ENCODE results near the gene SPEM2.

The SPEM2 gene

DNA sequence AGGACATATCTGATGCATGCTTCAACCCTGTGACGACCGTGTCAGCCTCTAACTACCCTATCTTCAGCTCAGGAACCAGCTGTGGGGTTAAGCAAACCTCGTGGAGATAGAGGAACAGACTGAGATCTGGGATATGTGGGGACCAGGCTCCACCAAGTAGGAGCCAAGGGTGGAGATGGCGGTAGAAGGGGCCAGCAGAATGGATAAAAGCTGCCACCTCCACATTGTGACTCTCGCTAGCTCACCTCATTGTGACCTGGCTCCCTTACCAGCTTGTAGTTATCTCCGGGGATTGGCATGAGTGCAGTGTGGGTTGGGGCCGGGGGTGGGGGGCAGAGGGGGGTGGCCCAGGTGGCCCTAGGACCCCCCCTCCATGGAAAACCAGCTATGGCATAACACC is at the start of gene SPEM2:
Gene SPEM2, plus strand, starts transcription at position 301 of the 400 bp plus-strand sequence. Its CDS starts 73 bp downstream, at position 374.
- DNase-seq (ENCODE audit: low read depth), result no peak
- H3K4me3 ChIP-seq (ENCODE audit: low read depth, low read length), result no peak within 1 kb of the TSS

DNA sequence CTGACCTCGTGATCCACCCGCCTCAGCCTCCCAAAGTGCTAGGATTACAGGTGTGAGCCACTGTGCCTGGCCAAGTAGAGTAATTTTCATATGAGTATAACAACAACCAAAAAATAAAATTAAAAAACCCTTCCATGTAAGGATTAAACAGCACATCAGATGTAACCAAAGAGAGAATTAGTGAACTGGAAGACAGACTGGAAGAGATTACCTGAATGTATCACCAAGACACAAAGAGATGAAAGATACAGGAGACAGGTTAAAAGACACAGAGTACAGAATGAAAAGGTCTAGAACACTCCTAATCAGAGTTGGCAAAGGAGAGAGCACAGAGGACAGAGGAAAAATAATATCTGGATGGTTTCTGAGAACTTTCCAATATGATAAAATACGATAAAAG is 46.3 kb upstream of the SPEM2 start:
- no peak for DNase-seq (ENCODE audit: low read depth)
- H3K4me3 ChIP-seq (ENCODE audit: low read depth, low read length), result no peak overlapping the region

DNA sequence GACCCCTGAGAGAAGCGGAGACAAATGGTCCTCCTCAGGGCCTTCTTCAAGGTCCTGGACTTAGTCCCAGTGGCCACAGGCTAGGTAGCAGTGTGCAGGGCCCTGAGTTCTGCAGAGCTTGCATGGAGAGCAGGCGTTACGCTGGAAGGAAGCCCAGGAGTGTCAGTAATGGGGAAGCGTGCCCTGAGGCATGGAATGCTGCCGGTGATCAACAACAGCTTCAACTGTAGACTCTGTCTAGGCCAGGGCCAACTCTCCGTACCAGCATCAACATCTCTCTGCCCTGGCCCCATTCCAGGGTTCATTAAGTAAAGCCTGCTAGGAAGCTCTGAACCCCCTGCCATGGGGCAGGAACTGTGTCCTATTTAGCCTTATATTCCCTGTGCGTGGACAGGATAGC is 45.1 kb upstream of the SPEM2 start:
- DNase-seq (ENCODE audit: low read depth), result no peak
- H3K4me3 ChIP-seq (ENCODE audit: low read depth, low read length), result no peak overlapping the region

DNA sequence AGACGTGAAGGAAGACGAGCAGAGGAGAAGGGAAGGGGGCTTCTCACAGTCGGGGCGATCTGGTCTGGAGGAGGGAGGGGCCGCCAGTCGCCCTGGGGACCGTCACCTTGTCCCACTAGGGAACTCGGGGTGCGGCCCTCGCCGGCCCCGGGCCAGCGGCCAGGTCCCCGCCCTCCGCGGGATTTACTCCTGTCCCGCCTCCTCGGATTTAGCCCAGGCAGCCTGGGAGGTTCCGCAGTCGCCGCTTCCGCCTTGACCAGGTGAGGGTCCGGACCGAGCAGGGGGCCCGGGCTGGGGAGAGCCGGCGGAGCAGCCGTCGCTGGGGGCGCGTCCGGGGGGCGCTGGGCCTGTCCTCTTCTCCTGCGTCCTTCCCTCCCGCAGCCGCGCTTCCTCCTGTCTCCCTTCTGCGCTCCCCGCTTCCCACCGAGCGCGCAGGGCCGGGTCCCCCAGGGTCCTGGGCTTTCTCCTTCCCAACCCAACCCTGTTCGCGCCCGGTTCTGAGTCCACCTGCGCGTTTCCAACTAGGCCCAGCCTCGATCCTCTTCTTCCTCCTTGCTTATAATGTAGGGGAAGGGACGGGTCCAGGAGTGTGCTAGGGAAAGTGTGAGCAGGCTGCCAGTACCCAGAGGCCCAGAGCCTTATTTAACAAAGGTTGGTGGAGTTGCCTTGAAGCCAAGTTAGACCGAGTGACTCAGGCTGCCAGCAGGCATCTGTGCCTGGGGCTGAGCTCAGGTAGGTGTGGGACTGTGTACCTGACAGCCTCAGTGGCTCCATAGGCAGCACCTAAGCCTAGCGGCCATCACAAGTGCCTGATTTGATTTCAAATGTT is 44.3 kb upstream of the SPEM2 start, which contains the start of gene TNK1:
Gene TNK1, plus strand, starts transcription at position 235 of the 829 bp plus-strand sequence. CDS start 1,838 bp downstream, outside the sequence.
- H3K4me3 ChIP-seq (ENCODE audit: low read depth, low read length), result peak within 1 kb of the TSS; percentile 13
- DNase-seq (ENCODE audit: low read depth), result no peak

DNA sequence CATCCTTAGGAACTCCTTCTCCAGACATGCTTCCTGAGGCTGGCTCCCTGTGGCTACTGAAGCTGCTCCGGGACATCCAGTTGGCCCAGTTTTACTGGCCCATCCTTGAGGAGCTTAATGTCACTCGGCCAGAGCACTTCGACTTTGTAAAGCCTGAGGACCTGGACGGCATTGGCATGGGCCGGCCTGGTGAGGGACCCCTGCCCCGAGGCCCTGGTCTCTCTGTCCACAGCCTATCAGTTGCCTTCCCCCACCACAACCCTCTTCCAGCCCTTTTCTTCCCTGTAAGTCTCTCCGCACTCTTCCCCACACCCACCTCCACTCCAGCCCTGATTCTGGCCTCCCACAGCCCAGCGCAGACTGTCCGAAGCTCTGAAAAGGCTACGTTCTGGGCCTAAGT is 42.5 kb upstream of the SPEM2 start:
- DNase-seq (ENCODE audit: low read depth), result no peak
- H3K4me3 ChIP-seq (ENCODE audit: low read depth, low read length), result no peak overlapping the region

DNA sequence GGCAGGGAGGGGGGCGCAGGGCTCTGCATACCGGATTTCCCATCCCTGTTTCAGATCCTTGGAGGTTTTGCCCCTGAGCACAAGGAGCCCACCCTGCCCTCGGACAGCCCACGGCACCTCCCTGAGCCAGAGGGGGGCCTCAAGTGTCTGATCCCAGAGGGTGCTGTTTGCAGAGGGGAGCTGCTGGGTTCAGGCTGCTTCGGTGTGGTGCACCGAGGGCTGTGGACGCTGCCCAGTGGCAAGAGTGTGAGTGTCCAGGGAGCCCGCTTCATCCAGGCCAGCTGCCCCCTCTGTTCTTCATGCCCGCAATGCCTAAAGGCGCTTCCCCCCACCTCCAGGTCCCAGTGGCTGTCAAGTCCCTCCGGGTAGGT is 42.1 kb upstream of the SPEM2 start:
- H3K4me3 ChIP-seq (ENCODE audit: low read depth, low read length), result peak overlapping the region; percentile 47
- DNase-seq (ENCODE audit: low read depth), result no peak

DNA sequence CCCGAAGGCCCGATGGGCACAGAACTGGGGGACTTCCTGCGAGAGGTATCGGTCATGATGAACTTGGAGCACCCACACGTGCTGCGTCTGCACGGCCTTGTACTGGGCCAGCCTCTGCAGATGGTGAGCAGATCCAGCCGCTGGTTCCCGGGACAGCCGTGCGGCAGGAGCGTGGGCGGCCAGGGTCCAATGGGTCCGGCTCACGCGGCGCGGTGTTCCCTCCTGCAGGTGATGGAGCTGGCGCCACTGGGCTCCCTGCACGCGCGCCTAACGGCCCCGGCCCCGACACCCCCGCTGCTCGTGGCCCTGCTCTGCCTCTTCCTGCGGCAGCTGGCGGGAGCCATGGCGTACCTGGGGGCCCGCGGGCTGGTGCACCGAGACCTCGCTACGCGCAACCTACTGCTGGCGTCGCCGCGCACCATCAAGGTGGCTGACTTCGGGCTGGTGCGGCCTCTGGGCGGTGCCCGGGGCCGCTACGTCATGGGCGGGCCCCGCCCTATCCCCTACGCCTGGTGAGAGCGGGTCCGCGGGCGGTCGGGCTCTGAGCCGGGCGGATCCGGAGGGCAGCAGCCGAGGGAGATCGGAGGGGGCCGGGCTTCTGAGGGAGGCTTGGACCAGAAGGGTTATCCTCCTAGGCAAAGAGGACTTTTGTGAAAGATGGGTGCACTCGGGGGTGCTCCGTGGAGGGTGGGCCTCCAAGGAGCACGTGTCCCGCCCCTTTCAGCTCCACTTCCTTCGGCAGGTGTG is 41.5 kb upstream of the SPEM2 start:
- peak overlapping the region; percentile 47 for H3K4me3 ChIP-seq (ENCODE audit: low read depth, low read length)
- no peak for DNase-seq (ENCODE audit: low read depth)

DNA sequence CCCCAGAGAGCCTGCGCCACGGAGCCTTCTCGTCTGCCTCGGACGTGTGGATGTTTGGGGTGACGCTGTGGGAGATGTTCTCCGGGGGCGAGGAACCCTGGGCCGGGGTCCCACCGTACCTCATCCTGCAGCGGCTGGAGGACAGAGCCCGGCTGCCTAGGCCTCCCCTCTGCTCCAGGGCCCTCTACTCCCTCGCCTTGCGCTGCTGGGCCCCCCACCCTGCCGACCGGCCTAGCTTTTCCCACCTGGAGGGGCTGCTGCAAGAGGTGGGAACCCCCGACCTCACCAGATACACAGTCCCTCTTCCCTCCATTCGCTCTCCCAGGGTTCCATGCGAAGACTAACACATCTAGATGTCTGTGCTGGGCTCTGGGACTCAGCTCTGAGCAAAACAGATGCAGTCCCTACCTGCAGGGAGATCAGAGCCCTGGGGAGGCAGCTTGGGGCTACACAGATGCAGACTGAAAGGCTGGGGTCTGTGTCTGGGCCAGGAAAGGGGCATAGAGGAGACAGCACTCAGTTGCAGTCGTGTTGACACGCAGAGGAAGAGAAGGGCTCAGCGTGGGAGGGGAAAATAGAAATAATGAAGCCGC is 40.8 kb upstream of the SPEM2 start:
- H3K4me3 ChIP-seq (ENCODE audit: low read depth, low read length), result peak overlapping the region; percentile 47
- no peak for DNase-seq (ENCODE audit: low read depth)

DNA sequence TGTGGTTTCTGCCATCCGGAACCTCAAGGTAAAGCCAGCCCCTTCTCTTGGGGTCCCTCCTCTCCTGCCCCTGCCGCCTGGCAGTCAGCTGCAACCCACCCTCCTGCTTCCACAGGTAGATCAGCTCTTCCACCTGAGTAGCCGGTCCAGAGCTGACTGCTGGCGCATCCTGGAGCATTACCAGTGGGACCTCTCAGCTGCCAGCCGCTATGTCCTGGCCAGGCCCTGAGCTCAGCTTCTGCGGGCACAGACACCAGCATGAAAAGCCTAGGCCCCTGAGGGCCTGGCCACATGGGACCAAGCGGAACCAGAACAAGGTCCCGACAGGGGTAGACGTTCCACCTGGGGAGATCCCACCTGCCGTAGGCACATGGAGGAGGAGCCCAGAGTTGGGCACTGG is 36.6 kb upstream of the SPEM2 start:
- no peak overlapping the region for H3K4me3 ChIP-seq (ENCODE audit: low read depth, low read length)
- DNase-seq (ENCODE audit: low read depth), result no peak

DNA sequence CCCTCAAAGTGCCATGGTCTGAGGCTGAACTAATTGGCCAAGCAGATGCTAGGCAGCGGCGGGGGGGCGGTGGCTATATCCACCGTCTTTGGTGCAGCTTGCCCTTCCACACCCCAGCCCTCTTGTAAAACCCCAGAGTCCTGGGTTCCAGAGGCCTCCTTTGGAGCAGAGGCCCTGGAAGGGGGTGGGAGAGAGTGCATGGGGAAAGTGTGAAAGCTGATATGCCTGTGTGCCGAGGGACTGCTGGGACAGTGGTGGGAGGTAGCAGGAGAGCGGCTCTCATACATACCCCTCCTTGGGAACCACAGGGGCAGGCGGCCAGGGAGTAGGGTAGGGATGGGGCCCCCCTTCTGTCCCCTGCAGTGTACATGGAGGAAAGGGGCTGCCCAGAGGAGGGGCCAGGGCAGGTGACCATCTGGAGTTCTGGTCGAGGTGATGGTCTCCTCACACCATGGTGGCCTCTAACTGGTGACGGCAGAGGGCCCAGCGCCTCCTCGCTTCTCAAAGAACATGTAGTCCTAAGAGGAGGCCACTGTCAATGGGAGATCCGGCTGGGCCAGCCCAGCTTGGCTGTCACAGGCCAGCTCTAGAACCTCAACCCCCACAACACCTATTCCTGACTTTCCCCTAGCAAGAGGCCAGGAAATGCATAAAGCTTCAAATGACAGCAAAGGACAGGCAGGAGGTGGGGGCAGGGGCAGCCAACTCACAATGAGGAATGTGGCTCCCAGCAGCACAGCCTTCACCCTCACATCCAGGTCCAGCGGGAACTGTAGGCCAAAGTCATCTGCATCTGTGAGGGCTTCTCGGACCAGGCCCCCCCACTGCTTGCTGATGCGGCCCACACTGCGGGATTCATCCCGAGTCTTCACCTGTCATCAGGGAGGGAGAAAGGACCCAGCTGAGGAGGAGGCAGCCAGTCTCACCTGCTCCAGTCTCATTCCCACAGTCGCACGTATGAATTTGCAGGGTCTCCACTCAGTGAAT is 35.2 kb upstream of the SPEM2 start:
- no peak for DNase-seq (ENCODE audit: low read depth)
- no peak overlapping the region for H3K4me3 ChIP-seq (ENCODE audit: low read depth, low read length)

DNA sequence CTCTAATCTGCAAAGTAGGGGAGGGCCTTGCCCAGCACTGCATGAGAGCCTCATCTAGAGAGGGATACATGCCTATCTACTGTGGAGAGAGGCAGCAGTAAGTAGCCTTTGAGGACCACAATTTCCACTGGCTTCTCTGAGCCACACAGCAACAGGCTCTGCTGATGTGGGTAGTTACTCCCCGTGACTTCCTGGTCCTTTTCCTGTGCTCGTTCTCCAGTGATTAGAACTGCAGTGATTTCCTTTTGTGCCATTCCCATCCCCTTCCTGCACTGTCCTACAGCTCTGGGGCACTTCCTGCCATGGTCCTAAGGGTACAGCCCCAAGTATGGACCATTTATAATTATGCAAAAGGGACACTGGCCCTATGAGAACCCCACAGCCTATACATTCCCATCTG is 34.1 kb upstream of the SPEM2 start:
- H3K4me3 ChIP-seq (ENCODE audit: low read depth, low read length), result no peak overlapping the region
- no peak for DNase-seq (ENCODE audit: low read depth)

DNA sequence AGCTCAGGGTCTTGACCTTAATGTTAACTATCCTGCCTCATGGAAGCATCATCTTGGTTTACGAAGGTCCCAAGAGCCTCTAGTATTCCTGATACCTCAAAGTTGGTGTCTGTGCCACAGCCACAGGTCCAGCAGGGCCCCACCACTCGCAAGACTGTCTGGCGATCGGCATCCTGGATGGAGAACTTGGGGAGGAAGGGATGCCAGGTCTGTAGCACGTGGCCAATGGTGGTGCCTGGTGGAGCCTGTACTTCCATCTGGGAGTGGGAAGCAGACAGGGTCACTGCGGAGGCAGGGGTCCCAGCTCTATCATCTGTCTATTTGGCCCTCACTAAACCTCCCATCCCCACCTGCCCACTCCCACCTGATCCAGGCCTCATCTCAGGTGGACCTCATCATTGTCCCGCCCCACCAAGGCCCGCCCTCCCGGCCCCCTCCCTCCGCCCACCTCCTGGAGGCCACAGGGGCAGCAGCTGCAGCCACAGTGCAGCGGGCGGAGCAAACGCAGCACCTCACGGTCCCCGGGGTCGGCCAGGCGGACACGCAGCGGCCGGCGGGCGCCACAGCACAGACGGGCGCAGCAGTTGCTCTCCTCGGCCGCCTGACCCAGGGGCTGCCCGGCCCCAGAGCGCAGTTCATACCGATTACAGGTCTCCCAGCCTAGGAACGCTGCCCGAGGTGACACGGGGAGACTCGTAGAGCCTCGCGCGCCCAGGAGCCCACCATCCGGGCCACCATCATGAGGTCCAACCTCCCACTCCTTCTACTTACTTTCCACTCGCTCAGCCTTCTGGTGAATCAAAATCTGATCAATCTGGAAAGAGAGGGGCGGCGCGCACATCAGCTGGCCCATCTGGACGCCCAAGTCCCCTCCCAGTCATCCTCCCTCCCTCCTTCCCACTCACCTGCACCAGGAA is 32.5 kb upstream of the SPEM2 start:
- no peak for DNase-seq (ENCODE audit: low read depth)
- peak overlapping the region; percentile 74 for H3K4me3 ChIP-seq (ENCODE audit: low read depth, low read length)

DNA sequence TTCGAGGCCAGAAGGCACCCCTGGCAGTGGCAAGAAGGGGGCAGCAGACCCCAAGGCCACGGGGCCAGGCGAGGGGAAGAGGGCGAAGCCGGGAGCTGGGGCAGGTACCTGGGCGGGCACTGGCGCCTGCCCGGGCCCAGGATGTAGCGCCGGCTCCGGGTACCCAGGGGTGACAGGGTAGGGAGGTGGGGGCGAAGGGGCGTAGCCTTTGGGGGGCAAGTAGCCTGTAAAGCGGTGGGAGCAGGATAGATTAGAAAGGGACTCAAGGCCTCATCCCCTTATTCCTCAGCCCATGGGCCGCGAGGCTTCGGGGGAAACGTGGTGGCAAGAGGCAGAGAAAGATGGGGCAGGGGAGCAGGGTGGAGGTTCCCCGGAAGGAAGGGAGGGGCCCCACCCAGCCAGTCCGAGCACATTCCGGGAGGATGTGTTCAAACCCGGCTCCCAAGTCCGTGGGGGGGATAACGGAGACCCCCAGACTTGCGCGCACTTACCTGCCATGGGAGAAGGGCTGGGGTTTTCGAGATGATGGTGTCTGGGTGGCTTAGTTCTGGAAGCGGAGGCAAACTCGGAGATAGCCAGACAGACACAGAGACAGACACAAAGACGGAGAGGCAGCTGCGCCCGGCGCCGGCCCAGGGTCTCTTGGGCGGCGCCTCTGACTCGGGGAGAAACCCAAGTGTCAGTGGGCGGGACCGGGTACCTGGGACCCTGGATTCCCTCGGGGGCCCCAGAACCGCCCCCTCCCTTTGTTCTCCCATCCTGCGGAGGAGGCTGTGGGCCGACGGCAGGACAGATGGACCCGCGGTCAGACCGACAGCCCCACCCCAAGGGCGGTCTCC is 31.6 kb upstream of the SPEM2 start:
- peak overlapping the region; percentile 74 for H3K4me3 ChIP-seq (ENCODE audit: low read depth, low read length)
- DNase-seq (ENCODE audit: low read depth), result no peak

DNA sequence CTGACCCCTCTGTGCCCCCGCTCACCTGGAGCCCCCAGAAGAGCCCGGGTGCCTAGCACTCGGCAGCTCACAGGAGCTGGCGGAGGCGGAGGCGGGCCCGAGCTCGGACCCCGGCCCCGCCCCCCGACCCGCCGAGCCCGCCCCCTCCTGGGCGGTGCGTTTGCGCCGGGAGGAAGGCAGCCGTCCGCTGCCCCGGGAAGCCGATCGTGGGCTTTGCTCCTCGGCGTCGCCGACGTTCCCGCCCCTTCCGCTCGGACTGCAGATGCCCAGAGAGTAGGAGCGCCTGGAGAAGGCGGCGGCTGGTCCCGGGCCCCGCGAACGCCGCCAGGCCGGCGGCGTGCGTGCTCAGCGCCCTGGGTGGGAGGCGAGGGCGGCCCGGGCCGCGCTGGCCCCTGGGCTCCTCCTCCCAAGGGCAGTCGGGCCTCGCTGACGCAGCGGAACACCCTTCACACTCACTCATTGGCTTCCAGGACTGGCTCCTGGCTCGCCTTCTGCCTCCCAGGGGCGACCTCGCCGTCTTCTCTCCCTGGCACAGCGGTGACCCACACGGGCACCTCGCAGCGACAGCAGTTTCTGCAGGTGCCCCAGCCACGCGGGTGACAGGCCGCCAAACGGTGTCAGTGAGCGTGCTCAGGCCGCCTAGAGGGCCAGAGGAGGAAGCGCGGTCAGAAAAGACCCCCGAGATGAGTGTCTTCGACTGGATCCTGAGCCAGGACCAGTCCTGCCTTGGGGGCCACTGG is 30.8 kb upstream of the SPEM2 start, which contains the start of gene PLSCR3:
Gene PLSCR3, minus strand, starts transcription at position 74 of the 740 bp plus-strand sequence. CDS start 415 bp downstream, outside the sequence.
- peak within 1 kb of the TSS; percentile 74 for H3K4me3 ChIP-seq (ENCODE audit: low read depth, low read length)
- peak; percentile 60 for DNase-seq (ENCODE audit: low read depth)

DNA sequence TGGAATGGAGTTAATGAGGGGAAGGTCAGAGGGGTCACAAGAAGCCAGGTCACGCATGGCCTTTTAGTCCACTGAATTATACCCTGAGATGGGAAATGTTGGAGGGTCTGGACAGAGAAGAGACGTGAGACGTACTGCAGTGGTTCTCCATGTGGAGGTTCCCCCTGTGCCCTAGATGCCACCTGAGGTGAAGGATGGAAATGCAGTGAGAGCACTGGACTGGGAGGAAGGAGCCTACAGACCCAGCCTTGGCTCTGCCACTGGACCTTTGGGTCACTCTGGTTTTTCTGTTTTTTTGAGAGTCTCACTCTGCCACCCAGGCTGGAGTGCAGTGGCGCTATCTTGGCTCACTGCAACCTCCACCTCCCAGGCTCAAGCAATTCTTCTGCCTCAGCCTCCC is 29.3 kb upstream of the SPEM2 start:
- no peak for DNase-seq (ENCODE audit: low read depth)
- no peak overlapping the region for H3K4me3 ChIP-seq (ENCODE audit: low read depth, low read length)

DNA sequence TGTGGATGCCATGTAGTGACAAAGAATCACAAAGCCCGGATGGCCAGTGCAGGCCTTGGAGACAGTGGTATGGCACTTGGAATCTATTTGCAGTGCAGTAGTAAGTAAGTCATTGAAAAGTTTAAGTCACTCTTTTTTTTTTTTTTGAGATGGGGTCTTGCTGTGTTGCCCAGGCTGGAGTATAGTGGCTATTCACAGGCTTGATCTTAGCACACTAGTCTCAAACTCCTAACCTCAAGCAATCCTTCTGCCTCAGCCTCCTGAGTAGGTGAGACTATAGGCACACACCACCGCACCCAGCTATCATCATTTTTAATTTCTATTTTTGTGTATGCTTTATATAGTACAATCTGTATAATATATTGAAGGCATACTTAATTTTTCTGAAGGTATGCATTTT is 26.8 kb upstream of the SPEM2 start:
- no peak for DNase-seq (ENCODE audit: low read depth)
- H3K4me3 ChIP-seq (ENCODE audit: low read depth, low read length), result no peak overlapping the region
